Left hindlimb (tissue), 1 donor: Measurements from ENCODE around the gene C3orf85.

ENCODE experiments used
- DNase-seq: peaks from one replicate; pipeline ENCODE4 v3.0.0-alpha.2; 2018

C3orf85 gene

DNA sequence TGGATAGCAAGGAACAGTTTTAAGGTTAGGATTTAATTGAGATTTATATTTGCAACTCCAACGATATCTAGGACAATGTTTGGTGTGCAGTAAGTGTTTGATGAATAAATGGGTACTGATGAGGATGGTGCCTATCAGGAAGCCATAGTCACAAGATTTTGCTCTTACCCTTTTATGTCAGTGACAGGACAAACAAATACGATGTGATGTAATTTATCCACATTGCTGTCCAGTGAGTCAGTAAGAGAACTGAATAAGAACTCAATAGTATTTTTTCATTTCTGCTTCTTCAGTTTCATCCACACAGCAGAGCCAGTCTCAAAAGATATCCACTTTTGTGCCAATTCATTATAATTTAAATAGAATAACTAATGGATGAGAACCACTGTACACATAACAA is 18.5 kb downstream of the C3orf85 start:
- no peak for DNase-seq

DNA sequence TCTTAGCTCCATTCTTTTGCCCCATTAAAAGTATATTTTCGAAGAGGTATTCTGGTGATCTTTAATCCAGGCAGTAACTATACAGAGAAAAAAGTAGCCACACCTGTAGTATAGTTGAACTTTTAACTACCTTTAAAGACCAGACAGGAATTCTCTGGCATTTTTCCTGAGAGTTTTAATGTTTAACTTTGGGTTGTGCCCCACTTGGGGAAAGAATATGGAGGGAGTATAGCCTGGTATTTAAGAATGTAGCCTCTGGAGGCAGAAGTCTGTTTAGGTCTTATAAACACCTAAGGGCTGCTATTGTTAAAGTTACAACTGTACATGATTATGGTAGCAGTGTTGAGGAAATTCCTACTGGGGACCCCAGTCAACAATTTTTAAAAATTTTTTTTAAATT is 19.3 kb downstream of the C3orf85 start:
- DNase-seq: no peak

- DNase-seq: no peak
Measured at GRCh38 chr3:109161487-109162123, 25.1 kb downstream of the C3orf85 start.

GRCh38 chr3:109165905-109166304 is 29.4 kb downstream of the C3orf85 start:
- DNase-seq: no peak

GRCh38 chr3:109171479-109171878 is 35.0 kb downstream of the C3orf85 start:
- no peak for DNase-seq

DNA sequence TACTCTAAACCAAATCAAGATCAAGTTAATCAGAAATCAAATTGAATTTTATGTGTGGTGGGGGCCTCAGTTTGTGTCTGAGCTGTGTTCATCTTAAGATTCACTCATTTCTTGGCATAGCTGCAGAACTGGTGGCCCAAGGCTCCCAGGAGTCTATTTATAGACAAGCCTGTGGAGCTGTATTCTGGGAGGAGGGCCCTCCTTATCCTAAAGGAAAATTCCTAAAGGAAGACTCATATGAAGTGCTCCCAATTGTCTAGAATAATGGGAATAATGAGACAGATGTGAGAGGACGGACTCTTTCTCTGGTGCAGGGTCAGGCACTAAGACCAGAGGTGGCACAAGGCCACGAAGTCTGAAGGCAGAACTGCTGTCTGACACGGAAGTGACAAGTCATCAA is 38.9 kb downstream of the C3orf85 start:
- no peak for DNase-seq

GRCh38 chr3:109176726-109177125 is 40.2 kb downstream of the C3orf85 start:
- no peak for DNase-seq

DNA sequence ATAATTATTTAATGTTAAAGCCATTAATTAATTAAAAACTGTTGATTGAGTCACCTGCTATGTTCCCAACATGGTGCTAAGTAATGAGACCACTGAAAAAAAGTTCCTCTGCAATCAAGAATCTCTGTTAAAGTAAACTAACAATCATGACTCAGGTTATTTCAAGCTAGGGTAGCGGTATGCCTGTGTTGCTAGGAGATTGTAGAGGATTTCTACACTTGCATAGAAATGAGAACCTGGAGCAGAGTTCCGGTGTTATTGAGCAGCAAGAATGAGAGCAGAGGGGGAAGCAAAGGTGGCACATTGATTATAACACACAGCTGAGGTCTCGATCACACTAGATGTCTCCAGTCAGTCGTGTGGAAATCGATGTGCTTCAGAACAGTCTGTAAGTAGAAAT is 41.4 kb downstream of the C3orf85 start:
- DNase-seq: no peak

DNA sequence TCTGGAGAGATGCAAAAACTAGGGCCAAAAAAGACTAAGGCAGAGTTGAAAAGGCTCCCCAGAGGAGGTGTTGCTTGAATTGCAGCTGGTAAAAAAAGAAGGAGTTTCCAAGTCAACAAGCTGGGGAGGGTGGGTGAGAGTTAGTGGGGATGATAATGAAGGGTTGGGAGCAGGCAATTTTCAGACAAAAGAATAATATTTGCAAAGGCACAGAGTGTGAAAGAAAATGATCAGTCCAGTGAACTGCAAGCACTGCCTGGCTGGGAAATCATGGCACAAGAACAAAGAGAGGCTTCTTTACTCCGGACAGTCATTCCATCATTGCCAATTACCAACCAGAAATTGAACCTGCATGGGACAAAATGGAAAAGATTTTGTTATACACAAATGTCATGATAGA is 42.2 kb downstream of the C3orf85 start:
- DNase-seq: no peak

- DNase-seq: no peak
Measured at GRCh38 chr3:109184726-109185125, 48.2 kb downstream of the C3orf85 start.

- no peak for DNase-seq
Measured at GRCh38 chr3:109187390-109187789, 50.9 kb downstream of the C3orf85 start.

DNA sequence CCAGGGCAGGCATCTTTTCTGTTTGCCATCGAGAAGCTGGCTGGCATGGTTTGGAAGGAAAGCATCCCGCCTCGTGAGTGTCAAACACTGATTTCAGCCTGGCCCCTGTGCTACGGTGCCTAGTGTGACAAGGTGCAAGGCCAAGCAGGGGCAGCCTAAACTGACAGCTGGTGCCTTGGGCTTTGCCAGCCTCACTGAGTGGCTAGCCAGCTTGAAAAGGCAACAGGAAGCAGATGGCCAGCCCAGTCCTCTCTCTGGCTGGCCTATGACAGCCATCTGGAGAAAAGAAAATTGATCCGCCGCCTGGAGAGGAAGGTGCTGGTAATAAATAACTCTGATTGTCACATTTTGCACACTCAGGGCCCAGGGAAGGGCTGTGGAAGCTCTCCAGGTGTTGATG is 52.2 kb downstream of the C3orf85 start:
- no peak for DNase-seq

- DNase-seq: no peak
Measured at GRCh38 chr3:109191421-109191820, 54.9 kb downstream of the C3orf85 start.

DNA sequence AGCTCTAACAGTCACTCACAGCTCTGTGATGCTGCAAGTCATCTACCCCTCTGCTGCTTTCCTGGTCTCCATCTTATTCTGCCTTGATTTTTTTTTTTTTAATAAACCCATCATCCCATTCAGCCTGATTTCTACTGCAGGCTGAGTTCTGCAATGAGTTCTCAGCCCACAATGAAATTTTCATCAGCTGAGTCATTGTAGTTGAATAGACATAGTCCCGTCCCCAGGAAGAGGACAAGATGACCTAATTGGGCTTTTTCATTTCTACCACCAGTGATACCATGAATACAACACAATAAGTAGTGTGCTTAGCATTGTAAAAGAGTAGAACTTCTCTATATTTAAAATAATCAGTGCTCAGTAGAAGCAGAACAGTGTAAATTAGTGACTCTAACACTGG is 59.3 kb downstream of the C3orf85 start:
- DNase-seq: no peak
